Mesothelial cell of epicardium (in vitro differentiated cells): ENCODE results near the gene HAS3. TPM values are rescaled to one million over a fixed set of nuclear protein-coding genes. Genes with fewer than 3 reads are reported as not detected.
A peak's percentile ranks its signal among the peaks of the same experiment; 100 is the strongest.

Experiments
- DNase-seq, 2 experiments: peaks; one replicate each; pipeline ENCODE4 v3.0.0; 2021; ENCODE audit warnings: low spot score in 2 of 2; ENCODE audit not compliant: unreplicated experiment in 2 of 2
- H3K27ac Mint-ChIP-seq: 2 replicates; pipeline ENCODE4 v1.8.0; 2021; ENCODE audit warnings: mixed read lengths
- H3K27me3 Mint-ChIP-seq: 2 replicates; pipeline ENCODE4 v1.8.0; 2021; ENCODE audit warnings: low read depth, mixed read lengths
- H3K36me3 Mint-ChIP-seq: 2 replicates; pipeline ENCODE4 v1.8.0; 2021; ENCODE audit warnings: mixed read lengths
- H3K4me1 Mint-ChIP-seq: 2 replicates; pipeline ENCODE4 v1.8.0; 2021; ENCODE audit warnings: mixed read lengths
- H3K4me3 Mint-ChIP-seq: 2 replicates; pipeline ENCODE4 v1.8.0; 2021; ENCODE audit warnings: mild to moderate bottlenecking, moderate library complexity, mixed read lengths
- H3K9me3 Mint-ChIP-seq: 2 replicates; pipeline ENCODE4 v1.8.0; 2021; ENCODE audit warnings: mixed read lengths
- total RNA-seq: library from RNA; stranded (reverse); gene quantifications from 3 replicates; pipeline ENCODE4 v1.2.1, GENCODE V29; 2021
- TF ChIP-seq, protein P1 (sequence below): fragments of 200-600 bp; sonication (generic); IDR thresholded peaks from one replicate; pipeline ENCODE4 v1.5.0; 2021; ENCODE audit warnings: antibody characterized with exemption; ENCODE audit not compliant: unreplicated experiment

The HAS3 gene
- total RNA-seq, 1 donor from 2014 or later, result 0.92 TPM

GRCh38 chr16:69127966-69128510 lies 22.6 kb downstream of the HAS3 start:
- Mint-ChIP-seq H3K27me3 (no peaks in the 10 kb centered on the region), H3K4me1 (peaks cover 29% of the 10 kb centered on the region), H3K9me3 (no peaks in the 10 kb centered on the region), H3K4me3 (no peak overlapping the region), H3K27ac (peak overlapping the region; percentile 73), H3K36me3 (peaks cover 7% of the 10 kb centered on the region)
- TF ChIP-seq, protein P1, sequence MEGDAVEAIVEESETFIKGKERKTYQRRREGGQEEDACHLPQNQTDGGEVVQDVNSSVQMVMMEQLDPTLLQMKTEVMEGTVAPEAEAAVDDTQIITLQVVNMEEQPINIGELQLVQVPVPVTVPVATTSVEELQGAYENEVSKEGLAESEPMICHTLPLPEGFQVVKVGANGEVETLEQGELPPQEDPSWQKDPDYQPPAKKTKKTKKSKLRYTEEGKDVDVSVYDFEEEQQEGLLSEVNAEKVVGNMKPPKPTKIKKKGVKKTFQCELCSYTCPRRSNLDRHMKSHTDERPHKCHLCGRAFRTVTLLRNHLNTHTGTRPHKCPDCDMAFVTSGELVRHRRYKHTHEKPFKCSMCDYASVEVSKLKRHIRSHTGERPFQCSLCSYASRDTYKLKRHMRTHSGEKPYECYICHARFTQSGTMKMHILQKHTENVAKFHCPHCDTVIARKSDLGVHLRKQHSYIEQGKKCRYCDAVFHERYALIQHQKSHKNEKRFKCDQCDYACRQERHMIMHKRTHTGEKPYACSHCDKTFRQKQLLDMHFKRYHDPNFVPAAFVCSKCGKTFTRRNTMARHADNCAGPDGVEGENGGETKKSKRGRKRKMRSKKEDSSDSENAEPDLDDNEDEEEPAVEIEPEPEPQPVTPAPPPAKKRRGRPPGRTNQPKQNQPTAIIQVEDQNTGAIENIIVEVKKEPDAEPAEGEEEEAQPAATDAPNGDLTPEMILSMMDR, result no peak
- no peak for DNase-seq

GRCh38 chr16:69130461-69130860 lies 25.0 kb downstream of the HAS3 start:
- peaks cover 7% of the 10 kb centered on the region for H3K36me3 Mint-ChIP-seq
- H3K4me1 Mint-ChIP-seq, result peaks cover 47% of the 10 kb centered on the region
- no peak overlapping the region for H3K27ac Mint-ChIP-seq
- H3K27me3 Mint-ChIP-seq, result no peaks in the 10 kb centered on the region
- peak overlapping the region; percentile 88 for H3K4me3 Mint-ChIP-seq
- TF ChIP-seq, protein P1, result no peak
- H3K9me3 Mint-ChIP-seq, result no peaks in the 10 kb centered on the region
- DNase-seq, result no peak

- TF ChIP-seq, protein P1, result no peak
- no peaks in the 10 kb centered on the region for H3K9me3 Mint-ChIP-seq
- no peaks in the 10 kb centered on the region for H3K27me3 Mint-ChIP-seq
- peaks cover 7% of the 10 kb centered on the region for H3K36me3 Mint-ChIP-seq
- H3K4me1 Mint-ChIP-seq, result peaks cover 47% of the 10 kb centered on the region
- peak overlapping the region; percentile 88 for H3K4me3 Mint-ChIP-seq
- no peak for DNase-seq
- H3K27ac Mint-ChIP-seq, result peak overlapping the region; percentile 92
Observed at GRCh38 chr16:69131167-69131838, 25.9 kb downstream of the HAS3 start.

DNA sequence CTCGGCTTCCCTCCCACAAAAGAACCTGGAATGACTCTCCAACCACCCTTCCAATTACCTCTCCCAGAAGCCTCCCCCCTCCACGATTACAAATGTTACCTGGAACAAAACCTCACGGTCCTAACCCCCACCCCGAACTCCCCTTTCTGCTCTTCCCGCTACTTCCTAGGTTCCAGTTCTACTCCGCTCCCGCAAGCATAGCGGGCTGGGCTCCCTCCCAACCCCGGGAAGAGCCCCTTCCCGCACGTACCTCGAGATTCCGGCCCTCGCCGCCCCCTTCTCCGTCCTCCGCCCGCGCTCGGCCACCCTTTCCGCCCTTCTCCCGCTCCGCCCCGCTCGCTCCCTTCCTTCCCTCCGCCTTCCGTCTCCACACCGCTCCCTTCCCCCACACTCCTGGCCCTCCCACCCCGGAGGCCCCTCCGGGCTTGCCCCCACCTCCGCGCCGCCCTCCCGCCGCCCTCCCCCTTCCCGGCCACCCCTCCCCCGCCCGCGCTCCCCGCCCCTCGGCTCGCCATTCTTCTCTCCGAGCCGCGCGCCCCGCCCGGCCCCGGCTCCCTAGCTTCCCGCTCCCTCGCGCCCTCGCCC lies 26.5 kb downstream of the HAS3 start:
- DNase-seq, result peak; percentile 82 to 87
- Mint-ChIP-seq H3K4me1 (peaks cover 47% of the 10 kb centered on the region), H3K4me3 (peak overlapping the region; percentile 88)

DNA sequence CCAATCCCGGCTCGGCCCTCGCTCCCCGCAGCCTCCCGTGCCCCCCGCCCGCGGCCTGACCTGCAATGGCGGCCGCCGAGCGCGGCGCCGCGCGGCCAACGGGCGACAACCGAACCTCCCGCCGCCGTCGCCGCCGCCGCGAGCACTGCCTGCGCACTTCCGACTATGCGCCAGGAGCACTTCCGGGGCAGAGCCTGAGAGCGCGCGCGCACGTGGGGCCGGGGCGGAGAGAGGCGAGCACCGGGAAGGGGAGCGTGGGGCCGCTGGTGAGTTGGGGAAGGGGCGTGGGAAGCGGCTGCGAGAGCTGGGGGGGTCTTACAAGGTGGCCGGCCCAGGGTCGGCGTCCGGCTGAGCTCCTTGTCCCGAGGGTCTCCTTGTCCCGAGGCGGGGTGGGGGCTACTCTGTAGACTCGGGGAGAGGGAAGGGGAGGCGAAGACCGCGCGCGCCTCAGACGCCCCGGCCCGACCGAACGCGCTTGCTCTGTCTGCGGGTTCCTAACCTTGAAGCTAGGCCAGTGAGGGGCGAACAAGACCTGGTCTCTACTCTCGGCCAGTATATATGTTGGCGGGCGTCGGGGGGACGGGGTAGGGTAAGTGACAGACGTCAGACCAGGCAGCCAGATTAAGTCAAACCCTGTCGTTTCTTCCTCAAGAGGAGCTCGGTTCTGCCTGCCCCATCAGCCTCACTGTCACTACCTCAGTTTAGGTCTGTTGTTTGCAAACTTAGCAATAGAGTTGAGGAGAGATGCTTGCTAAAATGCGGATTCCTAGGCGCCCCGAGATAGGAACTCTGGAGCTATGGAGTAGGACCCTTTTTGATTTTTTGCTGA lies 27.2 kb downstream of the HAS3 start, which contains the start of the genes CHTF8 and UTP4:
Gene CHTF8 (minus strand): TSS at position 165 of the 829 bp plus-strand sequence. CDS start 11,130 bp downstream, outside the sequence.
Gene UTP4 (plus strand): TSS at position 226 of the 829 bp plus-strand sequence. CDS start 811 bp downstream, outside the sequence.
- Mint-ChIP-seq H3K27me3 (no peaks in the 10 kb centered on the region), H3K4me3 (peak within 1 kb of the TSS; percentile 88), H3K9me3 (no peaks in the 10 kb centered on the region), H3K27ac (peak within 1 kb of the TSS; percentile 97), H3K36me3 (peaks cover 10% of the 10 kb centered on the region), H3K4me1 (peaks cover 44% of the 10 kb centered on the region)
- TF ChIP-seq, protein P1, result no peak
- DNase-seq, result peak; percentile 83 to 87

More for the DNA sequence above, 26.5 kb downstream of the HAS3 start:
- Mint-ChIP-seq H3K27me3 (no peaks in the 10 kb centered on the region), H3K27ac (peak overlapping the region; percentile 92), H3K9me3 (no peaks in the 10 kb centered on the region), H3K36me3 (peaks cover 11% of the 10 kb centered on the region)
- TF ChIP-seq, protein P1, result no peak
